Measurements from ENCODE around the gene PPT1.

PPT1 gene

DNA sequence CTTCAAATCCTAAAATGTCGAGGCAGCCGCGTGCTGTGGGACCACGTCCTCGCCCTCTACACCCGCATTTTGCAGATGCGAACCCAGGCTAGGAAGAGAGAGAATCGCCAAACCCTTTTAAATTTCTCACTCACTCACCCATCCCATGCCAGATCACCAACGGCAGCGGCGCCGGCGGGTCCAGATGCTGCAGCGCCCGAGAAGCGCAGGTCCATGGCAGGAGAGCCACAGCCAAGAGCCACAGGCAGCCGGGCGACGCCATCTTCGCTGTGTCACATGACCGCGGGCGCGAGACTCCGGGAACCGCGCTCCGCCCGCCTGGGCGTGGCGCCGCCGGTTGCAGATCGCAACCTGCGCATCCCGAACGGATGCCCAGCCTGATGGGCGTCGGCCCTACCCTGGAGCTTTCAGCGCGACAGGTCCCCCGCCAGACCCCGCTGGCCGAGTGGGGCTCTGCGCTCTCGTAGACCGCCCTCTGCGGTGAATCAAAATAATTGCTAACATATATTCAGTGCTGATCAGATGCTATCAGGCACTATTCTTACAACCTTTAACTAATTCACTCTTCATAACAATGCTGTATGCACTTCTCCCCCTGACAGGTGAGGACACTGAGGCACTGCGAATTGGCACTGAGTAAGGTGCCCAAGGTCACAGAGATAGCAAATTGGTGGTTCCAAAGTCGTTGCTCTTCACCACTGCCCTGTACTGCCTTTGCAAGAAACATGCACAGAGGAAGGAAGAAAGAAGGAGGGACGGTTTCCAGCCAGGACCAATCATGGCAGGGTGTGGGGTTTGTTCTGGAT, at the start of gene PPT1:
PPT1 (minus strand) TSS at position 276 of the 806 bp plus-strand sequence; CDS start at position 262, 14 bp downstream.
- DNase-seq = peak; percentile 80 to 84

DNA sequence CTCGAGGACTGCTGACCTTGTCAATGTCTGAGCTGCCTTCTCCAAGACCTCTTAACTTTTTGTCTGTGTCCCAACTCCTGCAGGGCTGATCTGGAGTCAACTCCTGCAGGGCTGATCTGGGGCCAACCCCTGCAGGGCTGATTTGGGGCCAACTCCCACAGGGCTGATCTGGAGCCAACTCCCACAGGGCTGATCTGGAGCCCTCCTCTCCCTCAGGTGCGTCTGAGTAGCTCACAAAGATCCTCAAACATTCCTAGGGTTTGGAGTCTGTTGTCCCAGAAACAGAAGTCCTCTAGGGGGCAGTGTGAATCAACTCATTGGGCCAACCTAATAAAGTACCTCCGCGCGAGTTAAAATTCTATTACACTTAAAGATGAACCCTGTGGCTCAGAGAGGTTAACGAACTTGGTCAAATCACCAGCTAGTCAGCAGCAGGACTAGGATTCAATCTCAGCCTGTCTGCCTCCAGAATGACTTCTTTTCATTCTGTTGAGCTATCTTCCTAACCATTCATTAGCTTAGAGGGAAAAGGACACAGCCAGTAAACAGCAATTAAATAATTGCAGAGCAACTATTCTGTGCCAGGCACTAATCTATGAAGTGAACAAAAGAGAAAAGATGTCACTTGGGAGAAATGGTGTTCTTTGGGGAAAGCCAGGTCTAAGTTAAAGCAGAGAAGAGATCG, 47.0 kb upstream of the PPT1 start:
- peak; percentile 39 to 67 for DNase-seq

DNA sequence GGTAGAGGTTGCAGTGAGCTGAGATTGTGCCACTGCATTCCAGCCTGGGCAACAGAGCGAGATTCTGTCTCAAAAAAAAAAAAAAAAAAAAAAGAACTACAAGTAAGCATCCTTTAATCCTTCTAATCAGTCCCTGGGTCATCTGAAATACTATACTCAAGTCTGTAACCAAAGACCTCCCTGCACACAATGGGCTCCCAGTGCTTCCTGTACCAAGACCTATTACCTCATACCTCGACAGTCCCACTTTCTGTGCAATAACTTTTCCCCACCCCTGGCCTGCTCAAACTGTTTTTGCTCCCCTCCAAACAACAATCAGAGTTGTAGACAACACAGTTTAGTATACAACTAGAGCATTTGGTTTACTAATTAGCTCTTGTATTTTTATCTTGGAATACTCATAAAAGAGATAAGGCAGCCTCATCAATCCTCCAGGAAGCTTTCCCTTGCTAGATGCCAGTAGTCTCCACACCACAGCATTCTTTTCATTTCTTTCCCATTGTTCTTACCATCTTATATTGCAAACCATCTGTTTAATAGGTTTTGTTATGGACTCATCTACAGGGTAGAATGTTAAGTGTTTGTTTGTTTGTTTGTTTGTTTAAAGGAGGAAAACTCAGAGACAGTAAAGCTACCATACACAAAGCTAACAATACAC, 45.0 kb upstream of the PPT1 start:
- DNase-seq = no peak

DNA sequence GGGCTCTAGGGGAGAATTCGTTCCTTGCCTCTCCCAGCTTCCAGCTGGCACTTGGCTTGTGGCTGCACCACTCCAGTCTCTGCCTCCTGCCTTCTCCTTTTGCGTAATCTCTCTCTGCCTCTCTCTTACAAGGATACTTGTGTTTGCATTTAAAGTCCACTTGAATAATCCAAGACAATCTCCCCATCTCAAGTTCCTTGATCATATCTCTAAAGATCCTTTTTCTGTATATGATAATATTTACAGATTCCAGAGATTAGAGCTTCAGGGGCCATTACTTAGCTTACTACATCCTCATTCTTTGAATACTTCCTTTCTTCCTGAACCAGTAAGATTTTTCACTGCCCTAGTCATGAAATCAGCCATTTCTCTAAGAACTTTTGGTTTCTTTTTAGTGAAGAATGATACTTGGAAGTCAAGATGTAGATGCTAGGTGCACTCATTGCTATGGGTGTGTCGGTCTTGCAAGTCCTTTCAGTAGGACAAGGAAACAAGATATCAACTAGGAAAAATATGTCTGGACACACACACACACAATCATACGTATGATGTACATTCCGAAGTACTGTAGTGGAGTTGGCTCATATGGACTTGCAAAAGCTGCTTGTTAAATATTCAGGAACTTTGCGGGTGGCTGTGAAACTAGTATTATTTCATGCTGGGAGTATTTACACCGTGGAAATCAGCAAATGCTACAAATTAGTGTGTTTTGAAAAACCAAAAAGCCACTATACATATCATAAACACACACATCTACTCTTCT, 43.3 kb upstream of the PPT1 start:
- DNase-seq = no peak

DNA sequence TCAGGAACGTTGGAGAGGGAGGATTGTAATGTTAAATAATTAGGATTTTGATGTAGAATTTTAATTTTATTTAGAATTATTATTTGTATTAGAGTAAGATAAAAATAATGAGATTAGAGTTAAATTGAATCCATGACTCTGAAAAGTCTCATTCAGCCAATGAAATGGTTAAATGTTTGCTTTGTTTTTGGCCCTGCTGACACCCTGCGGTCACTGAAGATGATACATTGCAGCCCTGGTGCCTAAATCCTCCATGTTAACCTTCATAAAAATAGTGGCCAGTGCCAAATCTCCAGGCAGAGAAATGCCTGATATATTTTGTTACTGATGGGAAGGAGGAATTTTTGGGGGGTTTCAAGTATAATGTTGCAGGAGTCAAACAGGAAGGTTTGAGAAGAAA, 36.8 kb upstream of the PPT1 start:
- no peak for DNase-seq

DNA sequence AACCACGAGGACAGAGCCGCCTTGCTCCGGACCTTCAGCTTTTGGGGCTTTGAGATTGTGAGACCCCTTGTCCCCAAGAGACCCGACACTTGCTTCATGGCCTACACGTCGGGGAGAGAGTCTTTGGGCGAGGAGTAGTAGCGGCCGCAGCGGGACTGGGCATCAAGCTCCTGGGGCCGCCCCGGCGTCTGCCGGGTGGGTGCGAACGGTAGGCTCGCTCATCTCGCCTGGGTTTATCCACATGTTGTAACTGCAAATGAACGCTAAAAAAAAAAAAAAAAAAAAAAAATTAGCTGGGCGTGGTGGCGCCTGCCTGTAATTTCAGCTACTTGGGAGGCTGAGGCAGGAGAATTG, 36.2 kb upstream of the PPT1 start:
- DNase-seq = no peak

DNA sequence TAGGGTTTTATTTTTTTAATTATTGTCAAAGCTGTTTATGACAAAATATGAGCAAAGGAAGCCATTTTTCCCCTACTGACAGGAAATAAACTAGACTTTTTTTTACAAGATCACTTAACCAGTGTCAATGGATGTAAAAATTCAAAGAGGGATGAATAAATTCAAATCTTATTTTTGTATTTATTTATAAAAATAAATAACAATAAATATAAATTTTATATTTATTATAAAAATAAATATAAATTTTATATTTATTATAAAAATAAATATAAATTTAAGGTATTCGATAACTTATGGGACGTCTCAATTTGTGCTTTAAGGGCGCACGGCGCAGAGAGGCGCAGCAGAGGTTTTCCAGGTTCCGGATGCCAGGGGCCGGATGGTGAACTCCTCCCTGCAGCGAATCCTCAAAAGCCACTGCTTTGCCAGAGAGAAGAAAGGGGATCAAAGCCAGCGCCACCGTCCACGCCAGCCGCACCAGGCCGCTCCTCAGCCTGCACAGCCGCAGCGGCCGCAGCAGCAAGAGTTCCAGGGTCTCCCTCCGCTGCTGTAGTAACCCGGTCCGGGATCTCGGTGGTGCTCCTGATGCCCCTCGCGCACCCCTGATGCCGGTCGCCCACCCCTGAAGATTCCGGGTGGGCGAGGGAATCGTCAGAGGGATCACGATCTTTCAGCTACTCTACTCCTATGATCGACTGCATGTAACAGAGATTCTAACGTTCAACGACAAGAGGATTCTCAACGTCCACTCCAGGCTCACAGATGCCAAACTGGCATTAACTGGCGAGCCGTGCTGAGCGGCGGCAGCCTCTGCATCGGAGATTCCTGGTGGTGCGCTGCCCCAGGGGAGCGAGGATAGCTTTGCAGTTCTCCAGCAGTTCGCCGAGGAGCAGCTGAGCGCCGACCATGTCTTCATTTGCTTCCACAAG, 35.6 kb upstream of the PPT1 start:
- DNase-seq = no peak

DNA sequence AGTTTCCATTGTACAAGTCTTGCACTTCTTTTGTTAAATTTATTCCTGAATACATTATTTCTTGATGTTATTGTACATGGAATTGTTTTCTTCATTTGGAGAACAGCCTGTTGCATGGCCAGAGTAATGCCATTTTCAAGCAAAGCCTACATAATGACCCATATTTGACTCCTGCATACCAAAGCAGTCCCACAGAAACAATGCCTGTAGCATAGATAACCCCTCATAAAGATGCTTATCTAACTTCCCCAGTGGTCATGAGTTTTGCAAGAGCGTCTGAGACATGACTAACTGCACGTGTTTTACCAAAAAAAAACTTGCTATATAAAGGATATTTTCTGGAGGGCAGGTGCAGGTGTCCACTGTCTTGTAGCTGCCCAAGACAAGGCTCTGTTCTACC, 33.8 kb upstream of the PPT1 start:
- no peak for DNase-seq

DNA sequence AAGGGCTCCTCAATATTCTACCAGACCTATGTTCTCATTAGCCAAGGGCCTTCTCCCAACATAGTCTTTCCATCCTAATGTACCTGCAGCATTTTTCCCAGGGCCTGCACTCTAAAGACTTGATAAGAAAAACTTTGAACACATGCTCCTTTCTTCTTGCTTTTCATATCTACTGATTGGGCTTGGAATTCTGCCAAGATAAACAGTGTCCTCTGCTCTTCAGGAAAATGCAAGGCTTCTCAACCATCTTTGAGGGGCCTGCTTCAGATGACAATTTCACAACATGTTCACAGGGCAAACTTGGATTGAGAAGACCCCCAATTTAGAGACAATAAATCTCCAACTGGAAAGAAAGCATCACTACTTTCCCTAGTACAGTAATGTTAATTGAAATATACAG, 25.8 kb upstream of the PPT1 start:
- DNase-seq = no peak

DNA sequence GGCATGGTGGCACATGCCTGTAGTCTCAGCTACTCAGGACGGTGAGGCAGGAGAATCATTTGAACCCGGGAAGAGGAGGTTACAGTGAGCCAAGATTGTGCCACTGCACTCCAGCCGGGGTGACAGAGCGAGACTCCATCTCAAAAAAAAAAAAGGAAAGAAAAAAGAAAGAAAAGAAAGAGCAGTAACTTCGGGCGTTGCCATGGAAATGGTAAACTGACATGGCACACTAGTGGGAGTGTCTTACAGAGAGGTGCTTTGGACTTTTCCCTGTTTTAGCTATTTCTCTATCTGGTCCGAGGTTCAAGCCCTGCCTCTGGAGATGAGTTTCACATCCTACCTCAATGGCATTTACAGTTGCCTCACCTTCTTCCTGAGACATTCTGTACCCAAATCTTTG, 23.1 kb upstream of the PPT1 start:
- DNase-seq = no peak

DNA sequence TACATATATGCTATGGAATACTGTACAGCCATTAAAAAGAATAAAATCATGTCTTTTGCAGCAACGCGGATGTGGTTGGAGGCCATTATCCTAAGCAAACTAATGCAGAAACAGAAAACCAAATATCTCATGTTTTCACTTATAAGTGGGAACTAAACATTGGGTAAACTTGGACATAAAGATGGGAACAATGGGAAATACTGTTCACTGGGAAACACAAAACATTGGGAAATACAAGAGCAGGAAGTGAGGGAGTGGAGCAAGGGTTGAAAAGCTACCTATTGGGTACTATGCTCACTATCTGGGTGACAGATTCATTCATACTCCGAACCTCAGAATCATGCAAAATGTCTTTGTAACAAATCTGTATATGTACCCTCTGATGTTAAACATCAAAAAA, 17.3 kb upstream of the PPT1 start:
- DNase-seq = no peak

DNA sequence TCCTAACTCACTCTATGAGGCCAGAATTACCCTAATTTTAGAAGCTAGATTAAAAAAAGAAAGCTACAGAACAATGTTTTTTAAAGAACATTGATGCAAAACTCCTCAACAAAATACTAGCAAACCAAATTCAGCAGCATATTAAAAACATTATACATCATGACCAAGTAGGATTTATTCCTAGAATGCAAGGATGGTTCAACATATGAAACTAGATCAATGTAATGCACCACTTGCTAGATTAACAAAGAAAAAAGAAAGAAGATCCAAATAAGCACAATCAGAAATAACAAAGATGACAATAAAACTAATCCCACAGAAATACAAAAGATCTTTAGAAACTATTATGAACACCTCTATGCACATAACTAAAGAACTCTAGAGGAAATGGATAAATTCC, 13.3 kb upstream of the PPT1 start:
- DNase-seq = no peak

DNA sequence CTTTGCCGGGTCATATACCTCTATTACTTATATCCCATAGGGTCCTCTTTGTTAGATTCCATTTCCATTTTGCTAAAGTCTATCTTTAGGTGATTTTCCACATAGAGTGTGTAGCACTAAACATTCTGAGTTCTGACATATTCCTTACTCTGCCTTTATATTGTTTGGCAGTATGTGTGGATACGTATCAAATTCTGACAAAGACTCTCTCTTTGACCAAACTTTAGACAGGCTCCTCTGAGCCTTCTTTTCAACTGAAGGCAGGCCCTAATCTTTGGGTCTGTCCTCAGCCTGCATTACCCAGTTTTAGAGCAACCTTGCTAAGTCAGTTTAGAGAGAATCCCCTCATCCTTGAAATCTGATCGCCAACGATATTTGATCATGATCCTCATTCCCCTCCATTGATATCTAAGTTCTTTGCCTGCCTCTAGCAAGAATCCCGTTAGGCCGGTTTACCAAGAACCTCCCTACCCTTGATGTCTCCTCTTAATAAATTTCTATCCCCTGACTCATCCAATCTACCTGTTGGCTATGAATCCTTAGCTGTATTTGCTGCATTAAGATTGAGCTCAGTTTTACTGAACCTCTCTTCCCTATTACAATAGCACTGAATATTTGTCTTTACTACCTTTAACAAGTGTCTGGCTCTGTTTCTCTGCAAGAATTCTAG, 10.4 kb upstream of the PPT1 start:
- no peak for DNase-seq

DNA sequence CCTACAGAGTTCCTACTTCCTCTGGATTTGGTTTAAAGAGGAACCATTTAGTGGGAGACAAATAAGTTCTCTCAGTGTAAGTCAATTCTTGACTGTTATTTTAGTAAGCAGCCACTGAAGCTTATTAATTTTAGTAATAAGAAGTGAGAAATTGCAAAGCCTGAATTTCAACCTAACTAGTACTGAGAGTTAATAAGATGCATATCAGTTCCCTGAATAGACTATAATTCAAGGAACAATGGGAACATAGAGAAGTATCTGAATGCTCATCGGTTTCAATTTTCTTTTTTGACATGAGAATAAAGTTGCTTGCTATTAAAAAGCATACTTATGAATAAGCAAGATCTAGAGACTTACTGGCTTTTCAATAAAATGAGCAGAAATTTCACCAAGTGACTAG, 8.0 kb upstream of the PPT1 start:
- DNase-seq = no peak

DNA sequence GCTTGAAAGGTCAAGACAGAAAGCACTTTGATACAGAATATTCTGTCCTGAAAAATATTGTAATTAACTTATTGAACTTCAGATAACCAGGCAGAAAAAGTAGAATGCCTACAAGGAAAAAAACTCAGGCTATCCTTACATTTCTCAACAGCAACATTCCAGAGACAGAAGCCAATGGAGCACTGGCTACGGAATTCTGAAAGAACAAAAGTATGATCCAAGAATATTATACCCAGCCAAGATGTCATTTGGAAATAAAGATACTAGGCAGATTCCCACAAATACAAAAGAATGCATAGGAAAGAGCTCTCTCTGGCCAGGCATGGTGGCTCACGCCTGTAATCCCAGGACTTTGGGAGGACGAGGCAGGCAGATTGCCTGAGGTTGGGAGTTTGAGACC, 5.8 kb upstream of the PPT1 start:
- no peak for DNase-seq

DNA sequence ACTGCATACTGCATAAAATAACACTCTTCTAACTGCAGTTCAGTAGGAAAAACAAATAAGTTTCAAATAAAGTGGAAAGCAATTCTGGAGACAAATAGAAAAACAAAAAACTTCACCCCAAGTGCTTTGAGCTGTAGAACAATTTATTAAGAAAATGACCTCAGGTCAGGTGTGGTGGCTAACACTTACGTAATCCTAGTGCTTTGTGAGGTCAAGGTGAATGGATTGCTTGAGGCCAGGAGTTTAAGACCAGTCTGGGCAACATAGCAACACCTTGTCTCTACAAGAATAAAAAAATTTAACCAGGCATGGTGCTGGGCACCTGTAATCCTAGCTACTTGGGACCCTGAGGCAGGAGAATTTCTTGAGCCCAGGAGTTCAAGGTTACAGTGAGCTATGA, 5.0 kb upstream of the PPT1 start:
- no peak for DNase-seq

DNA sequence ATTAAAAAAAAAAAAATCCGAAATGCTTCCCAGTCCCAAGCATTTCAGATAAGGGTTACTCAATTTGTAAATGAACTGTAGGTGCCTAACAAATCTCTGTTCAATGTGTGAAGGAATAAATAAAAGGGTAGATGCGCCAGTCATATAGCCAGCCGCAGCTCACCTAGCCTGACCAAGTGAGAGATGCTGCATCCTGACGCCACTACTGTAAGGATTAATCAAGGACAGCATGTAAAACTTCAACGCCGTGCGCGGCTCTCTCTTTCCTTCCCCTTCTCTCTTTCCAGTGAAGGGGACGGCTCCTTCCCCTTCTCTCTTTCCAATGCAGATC, 441 bp downstream of the PPT1 start:
- DNase-seq = no peak

DNA sequence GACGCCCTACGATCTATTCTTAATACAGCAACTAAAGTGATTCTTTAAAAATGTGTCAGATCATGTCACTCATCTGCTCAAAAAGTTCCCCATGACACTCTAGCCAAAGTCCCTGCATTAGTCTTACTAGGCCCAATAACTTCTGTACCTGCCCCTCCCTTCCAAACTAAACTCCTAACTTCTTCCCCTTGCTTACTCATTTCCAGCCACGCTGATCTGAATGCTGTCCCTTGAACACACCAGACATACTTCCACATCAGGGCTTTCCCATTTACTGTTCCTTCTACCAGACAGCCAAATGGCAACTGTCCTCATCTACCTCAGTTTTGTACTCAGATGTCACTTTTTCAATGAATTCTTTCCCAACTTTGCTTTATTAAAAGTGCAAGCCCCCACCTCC, 1.2 kb downstream of the PPT1 start:
- DNase-seq = no peak

DNA sequence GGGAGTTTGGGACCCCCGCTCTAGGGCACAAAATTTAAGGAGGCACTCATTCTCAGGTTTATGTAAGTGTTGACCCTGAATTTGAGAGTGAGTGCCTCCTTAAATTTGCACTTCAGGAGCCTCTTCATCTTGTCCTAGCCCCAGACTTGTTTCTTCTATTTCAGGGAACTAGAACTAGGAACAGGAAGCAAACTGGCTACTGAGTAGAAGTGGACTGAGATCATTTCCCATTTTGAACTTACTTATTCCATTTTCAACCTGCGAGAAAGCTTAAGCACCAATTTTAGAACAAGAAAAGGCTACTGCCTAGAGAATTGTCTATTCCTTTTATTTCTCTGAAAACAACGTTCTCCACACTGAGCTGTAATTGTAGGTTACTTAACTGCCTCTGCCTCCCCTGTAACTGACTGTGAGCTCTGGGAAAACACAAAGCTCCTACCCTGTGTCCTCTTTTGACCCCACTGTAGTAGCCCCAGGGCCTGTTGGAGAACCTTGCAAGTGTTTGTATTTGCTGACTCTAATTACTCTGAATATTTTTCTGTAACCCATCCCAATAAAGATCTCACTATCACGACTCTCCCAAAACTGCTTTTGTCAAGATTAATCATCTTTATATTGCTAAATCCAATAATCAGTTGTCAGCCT, 2.5 kb downstream of the PPT1 start:
- DNase-seq = no peak

DNA sequence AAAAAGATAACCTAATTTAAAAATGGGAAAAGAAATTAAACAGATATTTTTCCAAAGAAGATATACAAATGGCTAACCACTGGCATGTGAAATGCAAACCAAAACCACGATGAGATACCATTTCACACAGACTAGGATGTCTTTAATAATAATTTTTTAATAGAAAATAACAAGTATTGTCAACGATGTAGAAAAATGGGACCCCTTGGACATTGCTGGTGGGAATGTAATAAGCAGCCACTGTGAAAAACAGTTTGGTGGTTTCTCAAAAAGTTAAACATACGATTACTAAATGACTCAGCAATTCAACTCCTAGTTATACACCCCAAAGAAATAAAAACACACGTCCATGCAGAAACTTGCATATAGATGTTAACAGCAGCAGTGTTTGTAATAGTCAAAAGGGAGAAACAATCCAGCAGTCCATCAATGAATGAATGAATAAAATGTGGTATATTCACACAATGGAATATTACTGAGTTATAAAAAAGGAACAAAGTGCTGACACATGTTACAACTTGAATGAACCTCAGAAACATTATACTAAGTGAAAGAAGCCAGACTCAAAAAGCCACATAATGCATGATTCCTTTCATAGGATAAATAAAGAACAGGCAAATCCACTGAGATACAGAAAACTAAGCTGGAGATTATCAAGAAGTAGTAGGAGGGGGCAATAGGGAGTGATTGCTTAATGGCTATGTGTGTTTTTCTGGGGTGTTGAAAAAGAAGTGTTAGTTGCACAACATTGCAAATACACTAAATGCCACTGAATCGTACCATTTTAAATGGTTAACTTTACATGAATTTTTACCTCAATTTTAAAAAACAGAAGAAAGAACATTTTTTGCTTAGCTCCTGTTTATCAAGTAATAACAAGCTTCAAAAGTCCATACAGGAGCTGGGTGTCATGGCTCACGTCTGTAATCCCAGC, 4.1 kb downstream of the PPT1 start:
- no peak for DNase-seq
